A549 (cell line): ENCODE measurements around the gene ARG2. TPM values are rescaled to one million over a fixed set of nuclear protein-coding genes. Genes with fewer than 3 reads are reported as not detected.
"Not testable (repeated sequence)": the region's sequence is repeated elsewhere in the genome, so short reads cannot be mapped to it uniquely, and the experiment has no call there.

ENCODE experiments used
- ATAC-seq, 2 experiments: fragments of 200-7000 bp in 1 of 2; fragments of >200 bp in 1 of 2; cut with Nextera tagmentation in 1 of 2; cut with Tn5 transposase in 1 of 2; 3 replicates each; pipeline versions ENCODE4 v1.8.0 to v1.9.1; 2018 to 2020; ENCODE audit warnings: mild to moderate bottlenecking in 1 of 2, moderate library complexity in 1 of 2
- CTCF ChIA-PET: fragments of 300-600 bp; sonication (Branson Sonifier 250); formaldehyde crosslinking; extraction: SDS; loops from one replicate; lab custom pipeline; 2021; ENCODE audit warnings: antibody characterized with exemption, inconsistent platforms; lab: Yijun Ruan, JAX
- POLR2A ChIA-PET: fragments of 350-600 bp; formaldehyde crosslinking; extraction: SDS; loops from one replicate; lab custom pipeline; 2021; ENCODE audit warnings: antibody characterized with exemption, inconsistent platforms; lab: Yijun Ruan, JAX
- DNase-seq, 2 experiments: peaks; one replicate each; pipeline versions ENCODE4 v3.0.0 to v3.0.0-alpha.2; 2011 to 2016; ENCODE audit warnings: low read depth in 1 of 2, low spot score in 1 of 2
- FAIRE-seq: peaks from 2 replicates; lab custom pipeline; 2011; peaks lifted over from hg19 to GRCh38; lab: Jason Lieb, UNC
- H3K27ac ChIP-seq, 2 experiments: fragments of >200 bp; sonication (Bioruptor Twin); formaldehyde crosslinking; 3 replicates each; pipeline ENCODE4 v1.5.1; 2016 to 2017
- H3K4me1 ChIP-seq: fragments of >200 bp; sonication (Bioruptor Twin); formaldehyde crosslinking; 3 replicates; pipeline ENCODE4 v1.6.1; 2016
- H3K4me2 ChIP-seq: fragments of >200 bp; sonication (Bioruptor Twin); formaldehyde crosslinking; 3 replicates; pipeline ENCODE4 v1.6.1; 2016
- H3K4me3 ChIP-seq: fragments of >200 bp; sonication (Bioruptor Twin); formaldehyde crosslinking; 3 replicates; pipeline ENCODE4 v1.5.1; 2016
- H3K9me3 ChIP-seq: fragments of >200 bp; sonication (Bioruptor Twin); formaldehyde crosslinking; 3 replicates; pipeline ENCODE4 v1.6.1; 2016
- BHLHE40 ChIP-seq: IDR thresholded peaks from 2 replicates; pipeline ENCODE4 v1.6.1; 2012; ENCODE audit warnings: low read depth, low read length, inconsistent platforms
- CBX8 ChIP-seq: fragments of 200-600 bp; sonication (generic); IDR thresholded peaks from 2 replicates; pipeline ENCODE4 v1.6.1; 2016
- CHD2 ChIP-seq: fragments of 150-350 bp; IDR thresholded peaks from 2 replicates; pipeline ENCODE4 v1.6.1; 2014; ENCODE audit warnings: low read length; ENCODE audit not compliant: partially characterized antibody
- CHD4 ChIP-seq: fragments of 200-600 bp; sonication (generic); IDR thresholded peaks from 2 replicates; pipeline ENCODE4 v1.6.1; 2016; ENCODE audit warnings: antibody characterized with exemption, mild to moderate bottlenecking, borderline replicate concordance
- EHF ChIP-seq: fragments of 250-450 bp; sonication (Bioruptor Pico); IDR thresholded peaks from 2 replicates; pipeline ENCODE4 v1.5.0; 2020; ENCODE audit warnings: mild to moderate bottlenecking
- EHMT2 ChIP-seq: fragments of 200-600 bp; sonication (generic); IDR thresholded peaks from 2 replicates; pipeline ENCODE4 v1.6.1; 2016; ENCODE audit warnings: antibody characterized with exemption, low read depth, mild to moderate bottlenecking, moderate library complexity
- EP300 ChIP-seq, 2 experiments: fragments of >200 bp; sonication (Bioruptor Twin); formaldehyde crosslinking; IDR thresholded peaks; 2 replicates in 1 of 2; 3 replicates in 1 of 2; pipeline ENCODE4 v1.6.1; 2016 to 2017
- FOSL2 ChIP-seq, 2 experiments: fragments of 450-650 bp in 1 of 2; fragments of >200 bp in 1 of 2; sonication (Bioruptor Twin) in 1 of 2; formaldehyde crosslinking; IDR thresholded peaks; 2 replicates each; pipeline versions ENCODE4 v1.5.0 to v1.6.1; 2016 to 2020; ENCODE audit warnings: mild to moderate bottlenecking in 1 of 2, moderate library complexity in 1 of 2
- FOXS1 ChIP-seq: fragments of 250-450 bp; sonication (Bioruptor Pico); IDR thresholded peaks from 2 replicates; pipeline ENCODE4 v1.5.0; 2020; ENCODE audit warnings: mild to moderate bottlenecking, moderate library complexity
- GATA3 ChIP-seq: IDR thresholded peaks from 2 replicates; pipeline ENCODE4 v1.6.1; 2012; ENCODE audit warnings: borderline replicate concordance
- HDAC2 ChIP-seq: fragments of 200-600 bp; sonication (generic); IDR thresholded peaks from 2 replicates; pipeline ENCODE4 v1.6.1; 2016
- HOXA7 ChIP-seq: fragments of 250-450 bp; sonication (Bioruptor Pico); IDR thresholded peaks from 2 replicates; pipeline ENCODE4 v1.5.0; 2020; ENCODE audit warnings: mild to moderate bottlenecking, moderate library complexity
- HOXB13 ChIP-seq: fragments of 250-450 bp; sonication (Bioruptor Pico); IDR thresholded peaks from 2 replicates; pipeline ENCODE4 v1.5.0; 2020; ENCODE audit warnings: low read depth, mild to moderate bottlenecking, moderate library complexity
- JUN ChIP-seq, 2 experiments: fragments of >200 bp; sonication (Bioruptor Twin); formaldehyde crosslinking; IDR thresholded peaks; 2 replicates in 1 of 2; 3 replicates in 1 of 2; pipeline ENCODE4 v1.6.1; 2016 to 2017
- KDM1A ChIP-seq: fragments of 200-600 bp; sonication (generic); IDR thresholded peaks from 2 replicates; pipeline ENCODE4 v1.6.1; 2016; ENCODE audit warnings: low read depth, mild to moderate bottlenecking
- PHF8 ChIP-seq: fragments of 200-600 bp; sonication (generic); IDR thresholded peaks from 2 replicates; pipeline ENCODE4 v1.6.1; 2016; ENCODE audit warnings: low read depth, mild to moderate bottlenecking, antibody characterized with exemption, moderate library complexity, borderline replicate concordance
- RAD21 ChIP-seq, 2 experiments: fragments of >200 bp in 1 of 2; sonication (Bioruptor Twin) in 1 of 2; formaldehyde crosslinking in 1 of 2; IDR thresholded peaks in 1 of 2; conservative IDR thresholded peaks in 1 of 2; 2 replicates in 1 of 2; 3 replicates in 1 of 2; pipeline ENCODE4 v1.6.1; 2012 to 2018; ENCODE audit warnings: inconsistent platforms in 1 of 2
- RFX5 ChIP-seq: fragments of 450-650 bp; IDR thresholded peaks from 2 replicates; pipeline ENCODE4 v1.7.1; 2014; ENCODE audit warnings: antibody characterized with exemption, mild to moderate bottlenecking, moderate library complexity
- RNF2 ChIP-seq: fragments of 200-600 bp; sonication (generic); IDR thresholded peaks from 2 replicates; pipeline ENCODE4 v1.6.1; 2016; ENCODE audit warnings: low read depth, mild to moderate bottlenecking, antibody characterized with exemption, moderate library complexity, borderline replicate concordance
- SMC3 ChIP-seq: fragments of >200 bp; sonication (Bioruptor Twin); formaldehyde crosslinking; IDR thresholded peaks from 3 replicates; pipeline ENCODE4 v1.6.1; 2018; ENCODE audit warnings: inconsistent platforms
- SREBF2 ChIP-seq: fragments of 450-650 bp; IDR thresholded peaks from 2 replicates; pipeline ENCODE4 v1.6.1; 2014; ENCODE audit warnings: mild to moderate bottlenecking, moderate library complexity
- TP53 ChIP-seq: fragments of 250-450 bp; sonication (Bioruptor Pico); IDR thresholded peaks from 2 replicates; pipeline ENCODE4 v1.5.0; 2021; ENCODE audit warnings: mild to moderate bottlenecking, moderate library complexity
- ZSCAN20 ChIP-seq: fragments of 250-450 bp; sonication (Bioruptor Pico); IDR thresholded peaks from 2 replicates; pipeline ENCODE4 v1.8.0; 2022; ENCODE audit warnings: mild to moderate bottlenecking, moderate library complexity
- WGBS: methylation state at CpG from one replicate; pipeline ENCODE4 v1.1.6; 2017; ENCODE audit errors: missing lambda C conversion rate; 5-methylcytosine and 5-hydroxymethylcytosine counted together
- polyA plus RNA-seq, 4 experiments: library from polyadenylated mRNA; depleted of rRNA in 3 of 4; stranded (reverse); fragments of >200 nt; fragmentation: RNase III in 1 of 4; extraction: RNeasy Plus Mini Kit Qiagen cat#74134 plus additional on column Dnase treatment in 1 of 4; gene quantifications; 2 replicates in 3 of 4; 3 replicates in 1 of 4; pipeline ENCODE4 v1.2.3, GENCODE V29; 2011 to 2017
- TF ChIP-seq, protein P1 (sequence below): IDR thresholded peaks from 2 replicates; pipeline ENCODE4 v1.6.1; 2012; ENCODE audit warnings: low read depth, borderline replicate concordance
- TF ChIP-seq, protein P2 (sequence below): IDR thresholded peaks from 2 replicates; pipeline ENCODE4 v1.6.1; 2012

Gene ARG2
- polyA plus RNA-seq, 2 of the 4 experiments (the other 2 are of a cell fraction): 1.8 to 2.5 TPM

DNA sequence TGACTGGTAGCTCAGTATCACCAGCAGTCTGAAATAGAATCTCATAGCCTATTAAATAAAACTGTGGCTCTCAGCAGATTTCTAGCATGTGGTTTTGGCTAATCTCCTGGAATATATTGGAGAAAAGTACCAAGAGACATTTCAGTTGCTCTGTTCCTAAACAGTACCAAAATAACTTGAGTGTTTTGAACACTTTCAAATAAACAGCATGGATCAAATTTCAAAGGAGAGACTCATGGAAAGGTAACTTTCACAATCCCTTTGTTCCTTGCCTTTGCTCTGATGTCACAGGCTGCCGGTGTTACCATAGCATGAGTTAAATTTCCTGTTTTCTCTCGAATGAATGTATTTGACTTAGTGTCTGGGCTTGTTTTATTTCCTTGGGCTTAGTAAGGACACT lies 3.4 kb downstream of the ARG2 start:
- Histone ChIP-seq H3K4me2 (peak overlapping the region; percentile 32), H3K4me1 (peaks cover 23% of the 10 kb centered on the region), H3K27ac (peak overlapping the region in 1 of 2 experiments; percentile 11; a peak in 1 of 6 replicates), H3K9me3 (no peaks in the 10 kb centered on the region), H3K4me3 (no peak overlapping the region)
- ChIA-PET POLR2A (no interaction called here), CTCF (interaction anchor here (0.7 to 1.6 kb wide), 7 partner anchors 11 to 96 kb away, joined by 3 to 5 read pairs (median 3); no protein-coding TSS in a partner anchor)
- 40% methylated on average over 2 of the region's 2 CpGs for WGBS
- no peak for TF ChIP-seq CHD2
- TF ChIP-seq CBX8: no peak
- no peak for TF ChIP-seq EP300 (IDR thresholded peaks at IDR 0.05)
- TF ChIP-seq ZSCAN20 (CRISPR knock-in tag): no peak
- TF ChIP-seq GATA3: no peak
- TF ChIP-seq EHF (CRISPR knock-in tag): no peak
- no peak for TF ChIP-seq BHLHE40
- ATAC-seq (no peak), FAIRE-seq (no peak), DNase-seq (no peak)

DNA sequence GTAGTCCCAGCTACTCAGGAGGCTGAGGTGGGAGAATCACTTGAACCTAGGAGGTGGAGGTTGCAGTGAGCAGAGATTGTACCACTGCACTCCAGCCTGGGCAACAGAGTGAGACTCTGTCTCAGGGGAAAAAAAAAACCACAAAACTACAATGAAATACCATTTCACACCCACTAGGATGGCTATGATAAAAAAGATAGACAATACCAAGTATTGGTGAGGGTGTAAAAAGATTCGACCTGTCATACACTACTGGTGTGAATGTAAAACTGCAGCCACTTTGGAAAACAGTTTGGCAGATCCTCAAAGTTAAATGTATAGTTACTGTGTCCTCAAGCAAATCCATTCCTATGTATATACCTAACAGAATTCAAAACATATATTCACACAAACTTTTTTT lies 6.4 kb downstream of the ARG2 start:
- peaks cover 11% of the 10 kb centered on the region; the same call in 2 of the 3 replicates for H3K4me1 ChIP-seq
- 55% methylated on average over 1 of the region's 1 CpG for WGBS
- POLR2A ChIA-PET, H3K27ac ChIP-seq, H3K4me2 ChIP-seq, H3K4me3 ChIP-seq, DNase-seq, H3K9me3 ChIP-seq, FAIRE-seq: not testable (repeated sequence)
- CTCF ChIA-PET: interaction anchor here (1.5 kb wide), 1 partner anchor 38 kb away, joined by 3 read pairs; no protein-coding TSS in a partner anchor
- 0 out of 6 replicates have a peak, but pooled peaks of 1 of the 2 experiments have one; percentile 37 for ATAC-seq

DNA sequence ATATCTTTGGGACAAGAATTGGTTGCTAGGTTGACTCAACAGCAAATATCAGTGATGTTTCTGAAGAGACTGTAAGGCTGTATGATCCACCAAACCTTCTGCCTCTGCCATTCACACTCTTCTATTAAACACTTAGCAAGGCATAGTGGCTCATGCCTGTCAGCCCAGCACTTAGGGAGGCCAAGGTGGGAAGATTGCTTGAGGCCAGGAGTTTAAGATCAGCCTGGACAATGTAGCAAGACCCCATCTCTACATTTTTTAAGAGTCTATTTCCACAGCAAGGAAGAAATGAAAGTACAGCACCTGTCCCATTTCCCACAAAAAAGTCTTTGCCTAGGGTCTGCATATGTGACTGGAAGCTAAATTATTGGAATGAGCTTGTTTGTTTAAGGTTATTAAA lies 7.8 kb downstream of the ARG2 start:
- no peak for TF ChIP-seq RAD21 (conservative IDR thresholded peaks at IDR 0.05 in 1 of 2, IDR thresholded peaks at IDR 0.05 in 1 of 2)
- TF ChIP-seq, all 56 proteins: peak for 0
- no peak overlapping the region for H3K4me3 ChIP-seq
- no peak overlapping the region for H3K4me2 ChIP-seq
- no peak overlapping the region for H3K27ac ChIP-seq
- DNase-seq: no peak
- no peak for FAIRE-seq
- peaks cover 8% of the 10 kb centered on the region; the same call in 2 of the 3 replicates for H3K4me1 ChIP-seq
- no peaks in the 10 kb centered on the region for H3K9me3 ChIP-seq
- ChIA-PET CTCF (interaction anchor here (1.2 to 2.2 kb wide), 5 partner anchors 8 to 201 kb away, joined by 3 to 11 read pairs (median 5); partner anchors contain the start of gene PIGH), POLR2A (no interaction called here)
- ATAC-seq: no peak

DNA sequence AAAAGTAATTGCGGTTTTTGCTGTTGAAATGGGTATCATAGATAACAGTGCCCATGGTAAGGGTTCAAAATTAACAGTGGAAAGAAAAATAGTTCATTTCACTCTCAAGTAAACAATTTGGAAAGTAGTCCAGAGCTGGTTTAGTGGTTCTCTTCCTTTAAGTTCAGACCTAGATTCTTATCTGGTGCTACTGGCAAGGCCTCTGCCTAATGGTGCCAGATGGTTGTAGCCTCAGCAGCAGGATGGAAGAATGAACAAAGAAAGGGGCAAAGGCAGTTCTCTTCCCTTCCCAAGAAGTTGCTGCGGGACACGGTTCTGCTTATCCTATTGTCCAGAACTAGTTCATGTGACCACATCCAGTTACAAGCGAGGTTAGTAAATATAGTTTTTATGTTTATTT lies 10.5 kb downstream of the ARG2 start:
- H3K4me3 ChIP-seq: no peak overlapping the region
- ATAC-seq (no peak), FAIRE-seq (no peak), DNase-seq (no peak)
- no peak overlapping the region for H3K27ac ChIP-seq
- TF ChIP-seq RFX5 (no peak), PHF8 (no peak), GATA3 (no peak), RNF2 (no peak), EHMT2 (no peak)
- TF ChIP-seq, protein P1, sequence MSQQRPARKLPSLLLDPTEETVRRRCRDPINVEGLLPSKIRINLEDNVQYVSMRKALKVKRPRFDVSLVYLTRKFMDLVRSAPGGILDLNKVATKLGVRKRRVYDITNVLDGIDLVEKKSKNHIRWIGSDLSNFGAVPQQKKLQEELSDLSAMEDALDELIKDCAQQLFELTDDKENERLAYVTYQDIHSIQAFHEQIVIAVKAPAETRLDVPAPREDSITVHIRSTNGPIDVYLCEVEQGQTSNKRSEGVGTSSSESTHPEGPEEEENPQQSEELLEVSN: no peak
- WGBS: 79% methylated on average over 4 of the region's 4 CpGs
- ChIA-PET CTCF (interaction anchor here (1.6 to 2.1 kb wide), 4 partner anchors 11 to 74 kb away, joined by 3 to 12 read pairs (median 6); partner anchors contain the start of gene ARG2), POLR2A (no interaction called here)
- H3K4me1 ChIP-seq: no peaks in the 10 kb centered on the region
- no peaks in the 10 kb centered on the region for H3K9me3 ChIP-seq
- no peak overlapping the region for H3K4me2 ChIP-seq

DNA sequence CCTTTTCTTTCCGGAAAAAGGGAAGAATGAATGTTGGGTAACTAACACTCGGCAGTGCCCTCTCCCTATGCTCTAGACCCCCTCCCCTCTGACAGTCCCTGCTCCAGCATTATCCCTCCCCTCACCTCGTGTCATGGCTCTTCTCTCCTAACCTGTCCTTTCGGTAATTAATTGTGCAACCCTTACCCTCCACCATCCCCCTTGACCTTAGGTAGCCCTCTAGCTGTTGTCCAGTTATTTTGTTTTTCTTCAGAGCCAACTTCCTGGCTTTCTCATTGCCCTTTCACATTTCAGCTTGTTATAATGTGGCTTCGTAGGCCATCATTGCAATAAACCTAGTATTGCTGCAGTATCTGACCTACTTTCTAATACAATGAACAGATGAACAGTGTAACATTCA lies 11.2 kb downstream of the ARG2 start:
- Histone ChIP-seq H3K9me3 (no peaks in the 10 kb centered on the region), H3K4me1 (no peaks in the 10 kb centered on the region), H3K4me3 (no peak overlapping the region), H3K4me2 (no peak overlapping the region), H3K27ac (no peak overlapping the region)
- WGBS: 62% methylated on average over 5 of the region's 5 CpGs
- no peak for DNase-seq
- ChIA-PET POLR2A (no interaction called here), CTCF (interaction anchor here (1.5 to 2.1 kb wide), 5 partner anchors 12 to 73 kb away, joined by 3 to 12 read pairs (median 5); partner anchors contain the start of gene ARG2)
- FAIRE-seq: no peak
- TF ChIP-seq SMC3 (no peak), FOSL2 (IDR thresholded peaks at IDR 0.05) (no peak), FOSL2 (CRISPR knock-in tag; IDR thresholded peaks at IDR 0.05) (no peak), KDM1A (no peak), EP300 (IDR thresholded peaks at IDR 0.05) (no peak), HDAC2 (no peak), RNF2 (no peak), ZSCAN20 (CRISPR knock-in tag) (no peak), TP53 (CRISPR knock-in tag) (no peak), HOXB13 (no peak), SREBF2 (no peak), JUN (IDR thresholded peaks at IDR 0.05) (no peak), CHD4 (no peak), HOXA7 (CRISPR knock-in tag) (no peak), FOXS1 (CRISPR knock-in tag) (no peak)
- TF ChIP-seq, protein P2, sequence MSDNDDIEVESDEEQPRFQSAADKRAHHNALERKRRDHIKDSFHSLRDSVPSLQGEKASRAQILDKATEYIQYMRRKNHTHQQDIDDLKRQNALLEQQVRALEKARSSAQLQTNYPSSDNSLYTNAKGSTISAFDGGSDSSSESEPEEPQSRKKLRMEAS: no peak
- no peak for ATAC-seq
